Caco-2 (cell line): ENCODE results near the gene CERS3. TPM values are rescaled to one million over a fixed set of nuclear protein-coding genes. Genes with fewer than 3 reads are reported as not detected.

Experiments
- BruUV-seq: library from RNA; stranded (reverse); fragments of 400-500 nt; replicated peaks from 2 replicates; lab custom pipeline; 2021; lab: Mats Ljungman, UMichigan
- CTCF ChIA-PET: fragments of 300-600 bp; sonication (Branson Sonifier 250); formaldehyde crosslinking; loops from one replicate; lab custom pipeline; 2022; ENCODE audit warnings: antibody characterized with exemption; lab: Charles Lee
- POLR2A ChIA-PET: fragments of 300-600 bp; sonication (Branson Sonifier 250); formaldehyde crosslinking; loops from one replicate; lab custom pipeline; 2022; ENCODE audit warnings: antibody characterized with exemption; lab: Charles Lee
- DNase-seq, 2 experiments: peaks; one replicate each; pipeline versions ENCODE4 v3.0.0 to v3.0.0-alpha.2; 2020 to 2022
- H3K27me3 ChIP-seq: replicated peaks from 2 replicates; pipeline ENCODE4 v1.6.0; 2011; ENCODE audit warnings: low read length; ENCODE audit not compliant: control insufficient read depth, insufficient read depth
- H3K36me3 ChIP-seq: 2 replicates; pipeline ENCODE4 v1.5.1; 2011; ENCODE audit warnings: low read length; ENCODE audit not compliant: control insufficient read depth, insufficient read depth
- H3K4me1 ChIP-seq: fragments of 250-450 bp; sonication (Bioruptor Pico); 2 replicates; pipeline ENCODE4 v1.5.1; 2020; ENCODE audit warnings: mild to moderate bottlenecking
- H3K4me3 ChIP-seq: 2 replicates; pipeline ENCODE4 v1.5.1; 2011; ENCODE audit warnings: low read depth, mild to moderate bottlenecking, control low read depth, low read length
- H3K9me3 ChIP-seq: fragments of 250-450 bp; sonication (Bioruptor Pico); 2 replicates; pipeline ENCODE4 v1.5.1; 2020; ENCODE audit warnings: mild to moderate bottlenecking, moderate library complexity
- H3K27ac Mint-ChIP-seq: one replicate; pipeline ENCODE4 v1.8.0; 2022; ENCODE audit warnings: mixed read lengths; ENCODE audit not compliant: unreplicated experiment
- H3K27me3 Mint-ChIP-seq: one replicate; pipeline ENCODE4 v1.8.0; 2022; ENCODE audit warnings: mixed read lengths; ENCODE audit not compliant: insufficient read depth, unreplicated experiment
- H3K36me3 Mint-ChIP-seq: one replicate; pipeline ENCODE4 v1.8.0; 2022; ENCODE audit warnings: mild to moderate bottlenecking, mixed read lengths; ENCODE audit not compliant: insufficient read depth, unreplicated experiment
- H3K4me1 Mint-ChIP-seq: one replicate; pipeline ENCODE4 v1.8.0; 2022; ENCODE audit warnings: low read depth, mixed read lengths; ENCODE audit not compliant: unreplicated experiment
- H3K4me3 Mint-ChIP-seq: one replicate; pipeline ENCODE4 v1.8.0; 2022; ENCODE audit warnings: mild to moderate bottlenecking, moderate library complexity, mixed read lengths; ENCODE audit not compliant: unreplicated experiment
- H3K9me3 Mint-ChIP-seq: one replicate; pipeline ENCODE4 v1.8.0; 2022; ENCODE audit warnings: mixed read lengths; ENCODE audit not compliant: unreplicated experiment
- intact Hi-C: fragments of 100-400 bp; cut with micrococcal nuclease; formaldehyde crosslinking; loops from one replicate; pipeline ENCODE4 v1.10.0; 2022; ENCODE audit not compliant: unreplicated experiment
- total RNA-seq: library from RNA; stranded (reverse); gene quantifications from 2 replicates; pipeline ENCODE4 v1.2.3, GENCODE V29; 2022
- TF ChIP-seq, protein P1 (sequence below), 2 experiments: fragments of 200-600 bp in 1 of 2; IDR thresholded peaks; 1 replicate in 1 of 2; 2 replicates in 1 of 2; pipeline versions ENCODE4 v1.5.1 to v1.8.0; 2011 to 2022; ENCODE audit warnings: antibody characterized with exemption in 1 of 2, control low read depth in 1 of 2, inconsistent platforms in 1 of 2, low read depth in 1 of 2, low read length in 1 of 2, mild to moderate bottlenecking in 1 of 2, moderate library complexity in 1 of 2; ENCODE audit not compliant: insufficient read depth in 1 of 2, severe bottlenecking in 1 of 2, unreplicated experiment in 1 of 2

Gene CERS3
- total RNA-seq, 1 experiment from 2014 or later = not detected

DNA sequence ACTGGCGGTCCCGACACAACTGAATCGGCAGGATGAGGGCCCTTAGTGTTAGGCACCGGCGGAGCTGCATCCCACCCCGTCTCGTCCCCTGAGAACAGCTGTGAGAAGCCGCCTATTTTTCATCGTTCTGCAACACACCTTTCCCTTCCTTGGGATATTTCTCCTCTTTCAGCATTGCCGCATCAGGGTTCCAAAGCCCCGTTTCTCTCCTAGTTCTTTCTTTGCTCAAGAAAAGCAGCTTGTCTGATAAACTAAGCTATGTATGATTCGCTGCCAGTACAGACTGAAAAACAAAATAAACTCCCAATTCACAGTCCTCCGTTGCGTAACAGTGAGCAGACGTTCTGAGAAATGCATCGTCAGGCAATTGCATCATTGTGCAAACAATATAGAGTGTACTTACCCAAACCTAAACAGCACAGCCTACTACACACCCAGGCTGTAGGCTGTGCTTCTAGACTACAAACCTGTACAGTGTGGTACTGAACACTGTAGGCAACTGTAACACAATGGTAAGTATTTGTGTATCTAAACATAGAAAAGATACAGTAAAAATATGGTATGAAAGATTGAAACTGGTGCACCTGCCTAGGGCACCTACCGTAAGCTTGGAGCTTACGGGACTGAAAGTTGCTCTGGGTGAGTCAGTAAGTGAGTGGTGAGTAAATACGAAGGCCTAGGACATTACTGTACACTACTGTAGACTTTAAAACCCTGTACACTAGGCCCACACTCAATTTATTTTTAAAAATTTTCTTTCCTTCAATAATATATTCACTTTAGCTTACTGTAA, 178.1 kb downstream of the CERS3 start:
- peaks cover 8% of the 10 kb centered on the region for H3K27me3 Mint-ChIP-seq
- TF ChIP-seq, protein P1, sequence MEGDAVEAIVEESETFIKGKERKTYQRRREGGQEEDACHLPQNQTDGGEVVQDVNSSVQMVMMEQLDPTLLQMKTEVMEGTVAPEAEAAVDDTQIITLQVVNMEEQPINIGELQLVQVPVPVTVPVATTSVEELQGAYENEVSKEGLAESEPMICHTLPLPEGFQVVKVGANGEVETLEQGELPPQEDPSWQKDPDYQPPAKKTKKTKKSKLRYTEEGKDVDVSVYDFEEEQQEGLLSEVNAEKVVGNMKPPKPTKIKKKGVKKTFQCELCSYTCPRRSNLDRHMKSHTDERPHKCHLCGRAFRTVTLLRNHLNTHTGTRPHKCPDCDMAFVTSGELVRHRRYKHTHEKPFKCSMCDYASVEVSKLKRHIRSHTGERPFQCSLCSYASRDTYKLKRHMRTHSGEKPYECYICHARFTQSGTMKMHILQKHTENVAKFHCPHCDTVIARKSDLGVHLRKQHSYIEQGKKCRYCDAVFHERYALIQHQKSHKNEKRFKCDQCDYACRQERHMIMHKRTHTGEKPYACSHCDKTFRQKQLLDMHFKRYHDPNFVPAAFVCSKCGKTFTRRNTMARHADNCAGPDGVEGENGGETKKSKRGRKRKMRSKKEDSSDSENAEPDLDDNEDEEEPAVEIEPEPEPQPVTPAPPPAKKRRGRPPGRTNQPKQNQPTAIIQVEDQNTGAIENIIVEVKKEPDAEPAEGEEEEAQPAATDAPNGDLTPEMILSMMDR (IDR thresholded peaks at IDR 0.05; ENCODE audit: insufficient read depth in 1 of 2, low read depth in 1 of 2, low read length in 1 of 2, severe bottlenecking in 1 of 2, unreplicated experiment in 1 of 2) = no peak
- peak in 1 of 2 experiments; percentile 52 for DNase-seq
- H3K4me1 ChIP-seq = no peaks in the 10 kb centered on the region
- CTCF ChIA-PET = interaction anchor here (0.6 to 2.8 kb wide), 11 partner anchors 8 to 618 kb away, joined by 3 to 12 read pairs (median 7); partner anchors contain the start of genes ADAMTS17, ASB7, LINS1 and LYSMD4
- no peaks in the 10 kb centered on the region for H3K36me3 Mint-ChIP-seq
- H3K9me3 Mint-ChIP-seq = peaks cover 5% of the 10 kb centered on the region
- POLR2A ChIA-PET = interaction anchor here (0.5 kb wide), 1 partner anchor 33 kb away, joined by 4 read pairs; no protein-coding TSS in a partner anchor
- no TSS peak for BruUV-seq
- H3K4me3 Mint-ChIP-seq = peak overlapping the region; percentile 88
- H3K4me1 Mint-ChIP-seq = no peaks in the 10 kb centered on the region
- peak overlapping the region; percentile 76 for H3K27ac Mint-ChIP-seq
- no peaks in the 10 kb centered on the region for H3K27me3 ChIP-seq
- no peaks in the 10 kb centered on the region for H3K36me3 ChIP-seq
- no peaks in the 10 kb centered on the region for H3K9me3 ChIP-seq
- intact Hi-C loops = loop anchor here (1.0 to 5.0 kb wide), 3 partner anchors 33 to 222 kb away; no protein-coding TSS in a partner anchor
- H3K4me3 ChIP-seq = peak overlapping the region; percentile 47

Other genes starting within 250 kb of the CERS3 start
- 1.5 and 2.0 TPM in 2 replicates for gene ADAMTS17, start 187.0 kb downstream of the CERS3 start, total RNA-seq
- 11.0 and 12.0 TPM in 2 replicates for gene LINS1, start 73.2 kb upstream of the CERS3 start, total RNA-seq
- 14.4 and 14.5 TPM in 2 replicates for gene ASB7, start 73.6 kb upstream of the CERS3 start, total RNA-seq